GM10248 (cell line): ENCODE measurements around the gene HIPK4.

ENCODE experiments used
- CTCF ChIA-PET: fragments of 300-600 bp; sonication (Branson Sonifier 250); formaldehyde crosslinking; extraction: SDS; loops from one replicate; lab custom pipeline; 2021; ENCODE audit warnings: antibody characterized with exemption; lab: Yijun Ruan, JAX
- POLR2A ChIA-PET: fragments of 350-650 bp; sonication (Branson Sonifier 250); formaldehyde crosslinking; extraction: SDS; loops from one replicate; lab custom pipeline; 2020; ENCODE audit warnings: antibody characterized with exemption; lab: Yijun Ruan, JAX
- DNase-seq: peaks from one replicate; pipeline ENCODE4 v3.0.0; 2012; ENCODE audit errors: extremely low spot score
- TF ChIP-seq, protein P1 (sequence below): IDR thresholded peaks from 2 replicates; pipeline ENCODE4 v1.5.1; 2012; ENCODE audit warnings: mild to moderate bottlenecking, low read depth; ENCODE audit errors: extremely low read depth, missing control alignments, control extremely low read depth

HIPK4 gene

DNA sequence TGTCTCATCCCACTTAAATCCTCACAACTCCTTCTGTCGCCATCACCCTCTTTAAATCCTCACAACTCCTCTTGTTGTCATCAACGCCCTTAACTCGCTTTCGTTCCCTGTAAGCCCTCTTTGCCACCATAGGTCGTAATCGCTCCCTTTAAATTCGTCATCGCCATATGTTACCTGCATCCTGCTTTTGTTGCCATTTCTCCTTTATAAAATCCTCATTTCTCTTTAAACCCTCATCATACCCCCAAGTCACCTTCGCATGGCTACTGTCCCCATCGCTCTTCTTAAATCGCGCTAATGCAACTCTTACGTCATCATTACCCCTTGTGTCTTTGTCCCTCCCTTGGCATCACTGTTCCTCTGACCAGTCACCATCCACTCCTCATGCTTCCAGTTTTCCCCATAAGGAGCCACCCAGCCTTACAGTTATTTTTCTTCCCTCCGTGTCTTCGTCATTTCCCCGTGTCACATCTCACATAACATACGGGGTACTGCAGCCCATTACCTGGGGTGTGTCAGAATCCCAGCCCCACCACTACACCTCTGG lies 40.9 kb downstream of the HIPK4 start:
- ChIA-PET CTCF (interaction anchor here (0.9 kb wide), 1 partner anchor 47 kb away, joined by 3 read pairs; no protein-coding TSS in a partner anchor), POLR2A (interaction anchor here (0.6 to 2.1 kb wide), 4 partner anchors 22 to 77 kb away, joined by 3 to 9 read pairs (median 5); partner anchors contain the start of gene SERTAD1)
- TF ChIP-seq, protein P1, sequence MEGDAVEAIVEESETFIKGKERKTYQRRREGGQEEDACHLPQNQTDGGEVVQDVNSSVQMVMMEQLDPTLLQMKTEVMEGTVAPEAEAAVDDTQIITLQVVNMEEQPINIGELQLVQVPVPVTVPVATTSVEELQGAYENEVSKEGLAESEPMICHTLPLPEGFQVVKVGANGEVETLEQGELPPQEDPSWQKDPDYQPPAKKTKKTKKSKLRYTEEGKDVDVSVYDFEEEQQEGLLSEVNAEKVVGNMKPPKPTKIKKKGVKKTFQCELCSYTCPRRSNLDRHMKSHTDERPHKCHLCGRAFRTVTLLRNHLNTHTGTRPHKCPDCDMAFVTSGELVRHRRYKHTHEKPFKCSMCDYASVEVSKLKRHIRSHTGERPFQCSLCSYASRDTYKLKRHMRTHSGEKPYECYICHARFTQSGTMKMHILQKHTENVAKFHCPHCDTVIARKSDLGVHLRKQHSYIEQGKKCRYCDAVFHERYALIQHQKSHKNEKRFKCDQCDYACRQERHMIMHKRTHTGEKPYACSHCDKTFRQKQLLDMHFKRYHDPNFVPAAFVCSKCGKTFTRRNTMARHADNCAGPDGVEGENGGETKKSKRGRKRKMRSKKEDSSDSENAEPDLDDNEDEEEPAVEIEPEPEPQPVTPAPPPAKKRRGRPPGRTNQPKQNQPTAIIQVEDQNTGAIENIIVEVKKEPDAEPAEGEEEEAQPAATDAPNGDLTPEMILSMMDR: no peak
- no peak for DNase-seq

DNA sequence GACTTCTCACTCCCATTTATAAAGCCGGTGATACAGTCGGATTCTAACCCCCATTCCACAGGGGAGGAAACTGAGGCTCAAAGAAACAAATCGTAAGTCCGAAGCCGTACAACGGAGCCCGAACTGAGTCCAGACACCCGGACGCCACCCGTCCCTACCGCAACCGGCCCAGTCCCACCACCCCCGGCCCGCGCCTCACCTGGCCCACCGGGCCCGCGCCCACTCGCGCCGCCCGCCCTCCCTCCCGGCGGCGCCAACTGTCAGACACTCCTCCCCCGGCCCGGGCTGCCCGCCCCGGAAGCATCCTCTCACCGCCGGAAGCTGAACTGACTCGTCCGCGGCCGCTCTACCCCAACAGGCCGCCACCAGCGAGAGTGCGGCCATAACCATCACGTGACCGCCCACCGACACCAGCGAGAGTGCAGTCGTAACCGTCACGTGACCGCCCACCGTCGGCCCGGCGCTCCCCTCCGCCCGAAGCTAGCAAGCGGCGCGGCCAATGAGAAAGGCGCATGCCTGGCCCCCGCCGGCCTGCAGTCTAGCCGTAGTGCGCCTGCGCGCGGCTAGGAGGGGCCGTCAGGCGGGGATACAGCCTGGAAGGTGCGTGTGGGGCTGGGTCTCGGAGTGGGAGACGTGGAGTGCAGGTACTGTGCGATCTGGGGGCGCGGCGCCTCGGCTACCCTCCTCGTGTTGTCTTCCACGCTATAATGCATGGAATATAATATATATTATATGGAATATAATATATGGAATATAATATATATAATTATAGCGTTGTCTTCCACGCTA lies 41.7 kb downstream of the HIPK4 start, which contains the start of the genes C19orf47 and PLD3:
Gene C19orf47, minus strand, starts transcription at position 273 of the 789 bp plus-strand sequence. CDS start 6,540 bp downstream, outside the sequence.
Gene PLD3, plus strand, starts transcription at position 571 of the 789 bp plus-strand sequence. CDS start 17,789 bp downstream, outside the sequence.
- DNase-seq: peak; percentile 100
- POLR2A ChIA-PET: interaction anchor here (0.6 to 2.1 kb wide), 6 partner anchors 22 to 158 kb away, joined by 3 to 9 read pairs (median 5); partner anchors contain the start of gene SERTAD1
- TF ChIP-seq, protein P1: no peak
- CTCF ChIA-PET: interaction anchor here (1.1 to 1.4 kb wide), 4 partner anchors 11 to 72 kb away, joined by 3 to 6 read pairs (median 4); no protein-coding TSS in a partner anchor

DNA sequence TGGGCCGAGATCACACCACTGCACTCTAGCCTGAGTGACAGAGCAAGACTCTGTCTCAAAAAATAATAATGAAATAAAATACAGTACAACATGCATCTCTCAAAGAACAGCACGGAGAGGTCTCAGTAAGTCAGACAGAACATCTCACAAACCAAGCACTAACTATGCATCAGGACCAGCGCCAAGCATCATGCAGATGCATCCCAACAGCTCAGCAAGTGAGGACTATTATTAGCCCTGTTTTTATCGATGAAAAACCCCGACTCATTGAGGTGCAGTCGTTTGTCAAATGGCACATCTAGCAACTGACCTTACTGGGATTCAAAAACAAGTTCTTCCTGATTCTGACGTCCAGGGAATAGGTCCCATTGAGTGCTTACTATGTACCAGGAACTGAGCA lies 45.6 kb downstream of the HIPK4 start:
- ChIA-PET POLR2A (no interaction called here), CTCF (no interaction called here)
- DNase-seq: no peak
- TF ChIP-seq, protein P1: no peak

DNA sequence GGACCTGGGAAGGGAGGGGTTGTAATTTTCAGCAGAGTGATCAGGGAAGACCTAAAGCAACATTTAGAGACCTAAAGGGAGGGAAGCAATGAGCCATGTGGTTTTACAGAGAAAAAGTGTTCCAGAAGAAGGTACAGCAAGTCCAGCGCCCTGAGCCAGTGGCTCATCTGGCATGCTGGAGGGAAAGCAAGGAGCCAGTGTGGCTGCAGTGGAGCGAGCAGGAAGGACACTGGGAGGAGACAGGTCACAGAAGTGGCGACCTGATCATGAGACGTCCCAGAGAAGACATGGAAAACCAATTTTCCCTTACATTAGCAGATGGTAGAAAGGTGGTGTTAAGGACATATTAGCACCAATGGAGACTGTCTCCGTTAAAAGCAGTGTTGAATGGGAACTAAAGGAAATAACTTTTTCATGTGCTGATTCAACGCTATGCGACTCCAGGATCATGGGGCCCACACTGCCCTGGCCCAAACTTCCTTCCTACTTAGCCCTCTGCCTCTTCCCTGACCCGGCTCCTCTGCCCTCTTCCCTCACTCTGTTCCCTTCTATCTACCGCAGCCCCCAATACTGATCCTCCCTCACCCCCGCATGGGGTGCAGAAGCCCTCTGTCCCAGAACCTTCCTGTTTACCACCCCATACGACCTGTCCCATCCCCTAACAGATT lies 47.2 kb downstream of the HIPK4 start:
- POLR2A ChIA-PET: no interaction called here
- CTCF ChIA-PET: no interaction called here
- DNase-seq: no peak
- TF ChIP-seq, protein P1: no peak

DNA sequence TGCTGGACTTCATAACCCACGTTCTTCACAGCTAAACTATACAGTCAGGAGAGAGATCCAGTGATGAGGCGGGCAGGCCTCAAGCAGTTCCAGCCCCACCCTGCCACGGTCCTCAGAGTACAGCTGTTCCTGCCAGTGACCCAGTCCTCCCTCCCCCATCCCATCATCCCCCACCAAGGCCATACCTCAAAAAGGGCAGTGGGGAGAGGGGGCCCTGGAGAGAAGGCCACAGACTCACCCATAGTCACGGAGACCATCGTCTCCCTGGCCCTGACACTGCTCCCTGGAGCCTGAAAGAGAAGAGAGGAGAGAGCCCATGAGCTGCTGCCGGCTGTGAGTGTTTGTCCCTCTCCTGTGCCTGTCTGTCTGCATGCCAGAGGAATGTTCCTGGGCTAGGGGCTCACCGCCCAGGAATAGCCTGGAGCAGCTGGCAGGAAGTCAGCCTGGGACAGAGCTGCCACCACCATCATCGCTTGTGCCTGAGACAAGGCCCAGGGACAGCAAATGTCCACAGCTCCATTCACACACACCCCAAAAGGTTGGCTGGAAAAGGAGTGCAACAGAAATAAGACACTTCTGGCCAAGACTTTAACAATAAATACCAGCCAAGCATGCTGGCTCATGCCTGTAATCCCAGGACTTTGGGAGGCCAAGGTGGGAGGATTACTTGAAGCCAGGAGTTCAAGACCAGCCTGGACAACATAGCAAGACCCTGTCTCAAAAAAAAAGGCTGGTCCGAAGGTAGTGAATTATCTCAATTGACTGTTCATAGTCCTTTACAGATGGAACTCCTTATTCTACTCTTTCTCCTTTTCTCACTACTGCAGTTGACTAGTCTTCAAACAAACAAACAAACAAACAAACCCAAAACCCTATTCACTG lies 48.1 kb downstream of the HIPK4 start:
- TF ChIP-seq, protein P1: no peak
- POLR2A ChIA-PET: no interaction called here
- CTCF ChIA-PET: interaction anchor here (1.3 to 1.7 kb wide), 2 partner anchors 26 to 37 kb away, joined by 3 to 8 read pairs; no protein-coding TSS in a partner anchor
- no peak for DNase-seq
